GM18520 (cell line): ENCODE data around the gene UROC1.

Source experiments
- ATAC-seq: cut with Tn5 transposase; IDR thresholded peaks from one replicate; pipeline ENCODE4 v1.9.1; 2021; ENCODE audit not compliant: unreplicated experiment

Gene UROC1

GRCh38 chr3:126517986-126518778 lies 609 bp upstream of the UROC1 start:
- ATAC-seq: no peak

GRCh38 chr3:126516936-126517290 lies 660 bp downstream of the UROC1 start:
- ATAC-seq: no peak

GRCh38 chr3:126516152-126516935 lies 1.2 kb downstream of the UROC1 start:
- no peak for ATAC-seq

GRCh38 chr3:126515066-126515706 lies 2.4 kb downstream of the UROC1 start:
- ATAC-seq: no peak

GRCh38 chr3:126514161-126514560 lies 3.4 kb downstream of the UROC1 start:
- ATAC-seq: no peak

GRCh38 chr3:126512916-126513650 lies 4.5 kb downstream of the UROC1 start:
- no peak for ATAC-seq

- ATAC-seq: no peak
These were observed 5.5 kb downstream of the UROC1 start for GRCh38 chr3:126512026-126512425.

- no peak for ATAC-seq
These were observed 6.3 kb downstream of the UROC1 start for GRCh38 chr3:126511291-126511690.

GRCh38 chr3:126510308-126510910 lies 7.2 kb downstream of the UROC1 start:
- ATAC-seq: no peak

- ATAC-seq: no peak
These were observed 7.8 kb downstream of the UROC1 start for GRCh38 chr3:126509597-126510307.

- no peak for ATAC-seq
These were observed 9.0 kb downstream of the UROC1 start for GRCh38 chr3:126508564-126508964.

- no peak for ATAC-seq
These were observed 9.7 kb downstream of the UROC1 start for GRCh38 chr3:126507886-126508285.

- ATAC-seq: no peak
These were observed 13.9 kb downstream of the UROC1 start for GRCh38 chr3:126503701-126504100.

- ATAC-seq: no peak
These were observed 14.9 kb downstream of the UROC1 start for GRCh38 chr3:126502656-126503055.

GRCh38 chr3:126501736-126502135 lies 15.8 kb downstream of the UROC1 start:
- no peak for ATAC-seq

GRCh38 chr3:126501054-126501453 lies 16.5 kb downstream of the UROC1 start:
- ATAC-seq: no peak

GRCh38 chr3:126500016-126500415 lies 17.6 kb downstream of the UROC1 start:
- ATAC-seq: no peak

- ATAC-seq: no peak
These were observed 18.2 kb downstream of the UROC1 start for GRCh38 chr3:126499401-126499800.

- no peak for ATAC-seq
These were observed 18.6 kb downstream of the UROC1 start for GRCh38 chr3:126498929-126499328.

GRCh38 chr3:126498461-126498860 lies 19.1 kb downstream of the UROC1 start:
- ATAC-seq: no peak
